GM12891 (cell line): Measurements from ENCODE around the gene VIM.

Experiments used
- POLR2A ChIP-seq: IDR thresholded peaks from 2 replicates; pipeline ENCODE4 v1.6.1; 2011; ENCODE audit warnings: low read depth, low read length, control low read depth
- POLR2AphosphoS5 ChIP-seq: IDR thresholded peaks from 2 replicates; pipeline ENCODE4 v1.6.1; 2011; ENCODE audit warnings: low read depth, low read length, control low read depth
- SPI1 ChIP-seq: IDR thresholded peaks from 2 replicates; pipeline ENCODE4 v1.6.1; 2011; ENCODE audit warnings: low read depth, low read length, control low read depth

- TF ChIP-seq POLR2A = no peak
- TF ChIP-seq POLR2AphosphoS5 = no peak
- TF ChIP-seq SPI1 = no peak
These were observed 18.7 kb upstream of the VIM start for GRCh38 chr10:17209302-17209701.
